Measurements from ENCODE around the gene NPBWR2.

Gene NPBWR2

GRCh38 chr20:64055893-64056638 lies 51.3 kb downstream of the NPBWR2 start:
- FAIRE-seq, result no peak

- no peak for FAIRE-seq
Measured at GRCh38 chr20:64055396-64055892, 51.9 kb downstream of the NPBWR2 start.

GRCh38 chr20:64053841-64054661 lies 53.3 kb downstream of the NPBWR2 start:
- no peak for FAIRE-seq
